PC-3 (cell line): ENCODE results near the gene DCAF4L1. TPM values are rescaled to one million over a fixed set of nuclear protein-coding genes. Genes with fewer than 3 reads are reported as not detected.

Experiments used
- ATAC-seq: fragments of 200-7000 bp; cut with Tn5 transposase; 2 replicates; pipeline ENCODE4 v1.9.1; 2020; ENCODE audit warnings: mild to moderate bottlenecking, moderate library complexity
- Bru-seq: library from RNA; stranded (reverse); fragments of 400-500 nt; gene quantifications from one replicate; lab custom pipeline; 2021; lab: Mats Ljungman, UMichigan
- BruChase-seq, 2 experiments: library from RNA; stranded (reverse); fragments of 400-500 nt; gene quantifications; one replicate each; lab custom pipeline; 2021; lab: Mats Ljungman, UMichigan
- BruUV-seq: library from RNA; stranded (reverse); fragments of 400-500 nt; replicated peaks from 2 replicates; lab custom pipeline; 2021; lab: Mats Ljungman, UMichigan
- CTCF ChIA-PET: fragments of 300-600 bp; sonication (Branson Sonifier 250); formaldehyde crosslinking; loops from one replicate; lab custom pipeline; 2022; ENCODE audit warnings: antibody characterized with exemption; lab: Charles Lee
- POLR2A ChIA-PET: fragments of 300-600 bp; sonication (Branson Sonifier 250); formaldehyde crosslinking; loops from one replicate; lab custom pipeline; 2022; ENCODE audit warnings: antibody characterized with exemption; ENCODE audit not compliant: unreplicated experiment; lab: Charles Lee
- DNase-seq: peaks from one replicate; pipeline ENCODE4 v3.0.0-alpha.2; 2015
- H2AFZ ChIP-seq: fragments of 300-600 bp; sonication (generic); 2 replicates; pipeline ENCODE4 v1.6.0; 2016; ENCODE audit warnings: antibody characterized with exemption, low read length
- H3F3A ChIP-seq: fragments of 300-600 bp; sonication (generic); one replicate; pipeline ENCODE4 v1.6.0; 2017; ENCODE audit warnings: antibody characterized with exemption, low read length, control low read depth, mild to moderate bottlenecking; ENCODE audit not compliant: unreplicated experiment
- H3K27ac ChIP-seq: fragments of 300-600 bp; sonication (generic); 2 replicates; pipeline ENCODE4 v1.5.1; 2016; ENCODE audit warnings: mild to moderate bottlenecking, low read length
- H3K27me3 ChIP-seq: fragments of 300-600 bp; sonication (generic); 2 replicates; pipeline ENCODE4 v1.6.1; 2016; ENCODE audit warnings: low read length, mixed read lengths
- H3K36me3 ChIP-seq: fragments of 300-600 bp; sonication (generic); 2 replicates; pipeline ENCODE4 v1.6.1; 2016; ENCODE audit warnings: low read depth, mixed run types, low read length, mixed read lengths
- H3K4me1 ChIP-seq: fragments of 300-600 bp; sonication (generic); 2 replicates; pipeline ENCODE4 v1.5.1; 2016; ENCODE audit warnings: low read length; ENCODE audit not compliant: insufficient read depth
- H3K4me2 ChIP-seq: fragments of 300-600 bp; sonication (generic); 2 replicates; pipeline ENCODE4 v1.6.0; 2016; ENCODE audit warnings: low read length
- H3K4me3 ChIP-seq: fragments of 300-600 bp; sonication (generic); 2 replicates; pipeline ENCODE4 v1.5.1; 2016; ENCODE audit warnings: mild to moderate bottlenecking, low read length, mixed read lengths
- H3K79me2 ChIP-seq: fragments of 300-600 bp; sonication (generic); 2 replicates; pipeline ENCODE4 v1.6.1; 2017; ENCODE audit warnings: low read length, mixed read lengths
- H3K9ac ChIP-seq: fragments of 300-600 bp; sonication (generic); 2 replicates; pipeline ENCODE4 v1.6.0; 2016; ENCODE audit warnings: mild to moderate bottlenecking, low read length
- H3K9me2 ChIP-seq: fragments of 300-600 bp; sonication (generic); replicated peaks from 2 replicates; pipeline ENCODE4 v1.6.1; 2016; ENCODE audit warnings: mixed run types, low read length, mixed read lengths
- H3K9me3 ChIP-seq: fragments of 300-600 bp; sonication (generic); 2 replicates; pipeline ENCODE4 v1.6.1; 2016; ENCODE audit warnings: low read length, mixed read lengths
- H4K20me1 ChIP-seq: fragments of 300-600 bp; sonication (generic); 2 replicates; pipeline ENCODE4 v1.6.1; 2016; ENCODE audit warnings: low read length, mixed read lengths
- EZH2 ChIP-seq: fragments of 300-600 bp; sonication (generic); IDR thresholded peaks from one replicate; pipeline ENCODE4 v1.6.1; 2017; ENCODE audit warnings: antibody characterized with exemption, mild to moderate bottlenecking, low read length; ENCODE audit not compliant: unreplicated experiment
- EZH2phosphoT487 ChIP-seq: fragments of 300-600 bp; sonication (generic); IDR thresholded peaks from 2 replicates; pipeline ENCODE4 v1.6.1; 2018; ENCODE audit warnings: mild to moderate bottlenecking, antibody characterized with exemption, low read length, borderline replicate concordance
- intact Hi-C: fragments of 100-400 bp; cut with micrococcal nuclease; formaldehyde crosslinking; loops from 2 replicates; pipeline ENCODE4 v1.9.0; 2023
- long read RNA-seq: library from polyadenylated mRNA; unstranded; transcript quantifications from one replicate; pipeline ENCODE4 v2.0.0, GENCODE V29; 2021; ENCODE audit not compliant: unreplicated experiment
- total RNA-seq: library from RNA; depleted of rRNA; stranded (reverse); fragments of >200 nt; gene quantifications from 2 replicates; pipeline ENCODE4 v1.2.3, GENCODE V29; 2014; rRNA removed
- TF ChIP-seq, protein P1 (sequence below): fragments of 300-600 bp; sonication (generic); conservative IDR thresholded peaks from 2 replicates; pipeline ENCODE4 v1.5.1; 2017; ENCODE audit warnings: antibody characterized with exemption, low read depth, mild to moderate bottlenecking, low read length

Gene DCAF4L1, protein sequence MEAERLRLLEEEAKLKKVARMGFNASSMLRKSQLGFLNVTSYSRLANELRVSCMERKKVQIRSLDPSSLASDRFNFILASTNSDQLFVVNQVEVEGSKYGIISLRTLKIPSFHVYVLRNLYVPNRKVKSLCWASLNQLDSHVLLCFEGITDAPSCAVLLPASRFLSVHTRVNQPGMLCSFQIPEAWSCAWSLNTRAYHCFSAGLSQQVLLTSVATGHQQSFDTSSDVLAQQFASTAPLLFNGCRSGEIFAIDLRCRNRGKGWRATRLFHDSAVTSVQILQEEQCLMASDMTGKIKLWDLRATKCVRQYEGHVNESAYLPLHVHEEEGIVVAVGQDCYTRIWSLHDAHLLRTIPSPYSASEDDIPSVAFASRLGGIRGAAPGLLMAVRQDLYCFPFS
- total RNA-seq (0.22 and 0.63 TPM in 2 replicates), Bru-seq, nascent RNA (percentile 32 among the genes with signal in this experiment), BruChase-seq, experiment 1, labeled RNA remaining after a 6-hour chase (percentile 87 among the genes with signal in this experiment), BruChase-seq, experiment 2, labeled RNA remaining after a 2-hour chase (percentile 87 among the genes with signal in this experiment)
- long read RNA-seq: 0 reads

- TF ChIP-seq EZH2phosphoT487 (no peak), EZH2 (no peak)
- TF ChIP-seq, protein P1, sequence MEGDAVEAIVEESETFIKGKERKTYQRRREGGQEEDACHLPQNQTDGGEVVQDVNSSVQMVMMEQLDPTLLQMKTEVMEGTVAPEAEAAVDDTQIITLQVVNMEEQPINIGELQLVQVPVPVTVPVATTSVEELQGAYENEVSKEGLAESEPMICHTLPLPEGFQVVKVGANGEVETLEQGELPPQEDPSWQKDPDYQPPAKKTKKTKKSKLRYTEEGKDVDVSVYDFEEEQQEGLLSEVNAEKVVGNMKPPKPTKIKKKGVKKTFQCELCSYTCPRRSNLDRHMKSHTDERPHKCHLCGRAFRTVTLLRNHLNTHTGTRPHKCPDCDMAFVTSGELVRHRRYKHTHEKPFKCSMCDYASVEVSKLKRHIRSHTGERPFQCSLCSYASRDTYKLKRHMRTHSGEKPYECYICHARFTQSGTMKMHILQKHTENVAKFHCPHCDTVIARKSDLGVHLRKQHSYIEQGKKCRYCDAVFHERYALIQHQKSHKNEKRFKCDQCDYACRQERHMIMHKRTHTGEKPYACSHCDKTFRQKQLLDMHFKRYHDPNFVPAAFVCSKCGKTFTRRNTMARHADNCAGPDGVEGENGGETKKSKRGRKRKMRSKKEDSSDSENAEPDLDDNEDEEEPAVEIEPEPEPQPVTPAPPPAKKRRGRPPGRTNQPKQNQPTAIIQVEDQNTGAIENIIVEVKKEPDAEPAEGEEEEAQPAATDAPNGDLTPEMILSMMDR: no peak
- no TSS peak for BruUV-seq
Observed at GRCh38 chr4:41981456-41981855, at the start of gene DCAF4L1. Gene DCAF4L1, plus strand, starts transcription at chr4:41981756. Its CDS starts 37 bp downstream, at chr4:41981793.

GRCh38 chr4:41932988-41933387 is 48.6 kb upstream of the DCAF4L1 start:
- Histone ChIP-seq H3K4me2 (no peak overlapping the region), H4K20me1 (peaks cover 11% of the 10 kb centered on the region; the same call in 1 of the 2 replicates), H3K27me3 (no peaks in the 10 kb centered on the region), H3K4me3 (no peak overlapping the region), H3K79me2 (peaks cover 30% of the 10 kb centered on the region), H3K27ac (no peak overlapping the region), H2AFZ (no peak overlapping the region), H3K9ac (no peak overlapping the region), H3K9me3 (no peaks in the 10 kb centered on the region), H3F3A (no peaks in the 10 kb centered on the region), H3K9me2 (no peaks in the 10 kb centered on the region), H3K36me3 (no peaks in the 10 kb centered on the region; the same call in 1 of the 2 replicates), H3K4me1 (peaks cover 16% of the 10 kb centered on the region)
- intact Hi-C loops: no loop called here
- no TSS peak for BruUV-seq
- ATAC-seq (no peak), DNase-seq (no peak)
- ChIA-PET CTCF (no interaction called here), POLR2A (no interaction called here)
- TF ChIP-seq EZH2phosphoT487 (no peak), EZH2 (no peak)

More at GRCh38 chr4:41981456-41981855, at the start of gene DCAF4L1:
- no peaks in the 10 kb centered on the region for H3K79me2 ChIP-seq
- DNase-seq: no peak
- no peaks in the 10 kb centered on the region for H3F3A ChIP-seq
- no peaks in the 10 kb centered on the region for H3K4me1 ChIP-seq
- no peak within 1 kb of the TSS for H3K27ac ChIP-seq
- ChIA-PET POLR2A (no interaction called here), CTCF (no interaction called here)
- no peak within 1 kb of the TSS for H3K4me3 ChIP-seq
- intact Hi-C loops: no loop called here
- no peaks in the 10 kb centered on the region for H3K36me3 ChIP-seq
- ATAC-seq: no peak
- H3K9me3 ChIP-seq: no peaks in the 10 kb centered on the region
- no peaks in the 10 kb centered on the region for H3K9me2 ChIP-seq
- H3K9ac ChIP-seq: no peak within 1 kb of the TSS
- no peaks in the 10 kb centered on the region for H3K27me3 ChIP-seq
- H3K4me2 ChIP-seq: no peak within 1 kb of the TSS
- H2AFZ ChIP-seq: no peak within 1 kb of the TSS
- no peaks in the 10 kb centered on the region for H4K20me1 ChIP-seq

GRCh38 chr4:41933997-41934503 is 47.5 kb upstream of the DCAF4L1 start:
- TF ChIP-seq, protein P1: no peak
- TF ChIP-seq EZH2 (no peak), EZH2phosphoT487 (no peak)
- Histone ChIP-seq H3K9me2 (no peaks in the 10 kb centered on the region), H2AFZ (peak overlapping the region; percentile 81), H3K9ac (no peak overlapping the region), H3K4me3 (no peak overlapping the region), H3K27me3 (no peaks in the 10 kb centered on the region), H3K27ac (no peak overlapping the region), H3K4me1 (peaks cover 25% of the 10 kb centered on the region), H3K79me2 (peaks cover 41% of the 10 kb centered on the region), H3K9me3 (no peaks in the 10 kb centered on the region), H4K20me1 (peaks cover 17% of the 10 kb centered on the region; the same call in 1 of the 2 replicates), H3K36me3 (peaks cover 1% of the 10 kb centered on the region), H3F3A (no peaks in the 10 kb centered on the region), H3K4me2 (peak overlapping the region; percentile 90; the same call in 1 of the 2 replicates)
- ATAC-seq: no peak
- BruUV-seq: no TSS peak
- ChIA-PET POLR2A (no interaction called here), CTCF (interaction anchor here (0.6 kb wide), 1 partner anchor 24 kb away, joined by 3 read pairs; no protein-coding TSS in a partner anchor)
- intact Hi-C loops: loop anchor here (2.0 kb wide), 1 partner anchor 37 kb away; no protein-coding TSS in a partner anchor
- DNase-seq: no peak
